ENCODE measurements around the gene ZSWIM6.

Gene ZSWIM6

DNA sequence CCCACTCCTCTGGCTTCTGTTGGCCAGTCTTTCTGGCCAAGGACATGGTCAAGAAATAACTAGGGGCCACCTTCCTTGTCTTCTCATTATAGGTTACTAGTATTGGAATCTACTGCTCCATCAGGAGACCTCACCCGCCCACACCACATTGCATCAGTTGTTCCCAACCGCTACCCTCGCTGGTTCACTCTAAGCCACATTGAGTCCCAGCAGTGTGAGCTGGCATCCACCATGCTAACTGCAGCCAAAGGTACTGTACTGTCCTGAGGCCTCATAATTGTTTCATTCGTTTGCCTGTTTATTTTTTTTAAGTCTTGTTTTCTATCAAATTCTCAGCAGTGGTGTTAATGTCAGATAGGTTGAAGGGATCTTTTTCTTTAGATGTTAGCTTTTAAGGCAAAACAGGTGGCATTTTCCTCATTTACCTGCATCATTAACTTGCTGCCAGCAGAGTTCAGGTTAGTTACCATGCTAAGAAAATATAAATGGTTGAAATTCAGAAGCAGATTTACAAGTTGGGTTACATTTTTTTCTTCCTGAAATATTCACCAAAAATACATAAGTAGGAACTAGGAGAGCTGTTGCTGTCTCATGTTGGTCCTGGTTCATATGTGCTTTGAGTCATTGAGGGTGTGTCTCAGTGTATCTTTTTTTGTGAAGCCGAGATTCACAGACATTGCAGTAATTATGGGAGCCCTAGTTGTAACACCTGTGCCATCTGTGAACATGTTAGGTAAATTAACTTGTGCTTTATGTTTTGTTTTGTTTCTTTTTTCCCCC, 206.9 kb downstream of the ZSWIM6 start:
- no peak overlapping the region for H3K4me3 ChIP-seq (ENCODE audit: low read depth, low read length)
- no peak for TF ChIP-seq CTCF (IDR thresholded peaks at IDR 0.05; ENCODE audit: low read depth, low read length)
- in situ Hi-C loops (cut with HindIII; ENCODE audit: low sequenced_read_pairs): no loop called here
- no peak for DNase-seq (ENCODE audit: low read depth, low spot score)

- no peak for DNase-seq (ENCODE audit: low read depth, low spot score)
- in situ Hi-C loops (cut with HindIII; ENCODE audit: low sequenced_read_pairs): no loop called here
- no peak for TF ChIP-seq CTCF (IDR thresholded peaks at IDR 0.05; ENCODE audit: low read depth, low read length)
- no peak overlapping the region for H3K4me3 ChIP-seq (ENCODE audit: low read depth, low read length)
Observed at GRCh38 chr5:61549530-61549929, 217.5 kb downstream of the ZSWIM6 start.

GRCh38 chr5:61551637-61552313, 219.7 kb downstream of the ZSWIM6 start:
- H3K4me3 ChIP-seq (ENCODE audit: low read depth, low read length): no peak overlapping the region
- DNase-seq (ENCODE audit: low read depth, low spot score): no peak
- in situ Hi-C loops (cut with HindIII; ENCODE audit: low sequenced_read_pairs): no loop called here
- no peak for TF ChIP-seq CTCF (IDR thresholded peaks at IDR 0.05; ENCODE audit: low read depth, low read length)

- in situ Hi-C loops (cut with HindIII; ENCODE audit: low sequenced_read_pairs): no loop called here
- DNase-seq (ENCODE audit: low read depth, low spot score): no peak
- no peak overlapping the region for H3K4me3 ChIP-seq (ENCODE audit: low read depth, low read length)
- no peak for TF ChIP-seq CTCF (IDR thresholded peaks at IDR 0.05; ENCODE audit: low read depth, low read length)
Observed at GRCh38 chr5:61559146-61559545, 227.1 kb downstream of the ZSWIM6 start.

DNA sequence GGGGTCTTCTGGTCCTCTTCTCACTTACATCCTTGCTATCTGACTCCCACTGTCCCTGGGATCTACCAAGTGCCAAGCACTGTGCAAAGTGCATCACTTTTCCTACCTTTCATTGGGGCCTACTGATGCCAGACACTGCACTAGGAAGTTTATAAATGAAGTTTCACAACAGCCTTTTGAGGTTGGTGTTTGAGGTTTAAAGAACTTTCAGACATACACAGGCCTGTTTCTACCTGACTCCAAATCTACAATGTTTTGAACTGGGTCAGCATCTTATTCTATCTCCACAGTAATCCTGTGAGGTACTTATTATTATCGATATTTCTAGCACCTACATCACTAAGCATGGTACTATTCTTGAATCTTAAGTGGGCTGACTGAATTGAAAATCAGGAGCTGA, 227.7 kb downstream of the ZSWIM6 start:
- no peak for DNase-seq (ENCODE audit: low read depth, low spot score)

GRCh38 chr5:61563401-61563800, 231.3 kb downstream of the ZSWIM6 start:
- no peak for DNase-seq (ENCODE audit: low read depth, low spot score)
- TF ChIP-seq CTCF (IDR thresholded peaks at IDR 0.05; ENCODE audit: low read depth, low read length): no peak
- H3K4me3 ChIP-seq (ENCODE audit: low read depth, low read length): no peak overlapping the region
- in situ Hi-C loops (cut with HindIII; ENCODE audit: low sequenced_read_pairs): no loop called here

More for the DNA sequence above, 227.7 kb downstream of the ZSWIM6 start:
- H3K4me3 ChIP-seq (ENCODE audit: low read depth, low read length): no peak overlapping the region
- in situ Hi-C loops (cut with HindIII; ENCODE audit: low sequenced_read_pairs): no loop called here
- no peak for TF ChIP-seq CTCF (IDR thresholded peaks at IDR 0.05; ENCODE audit: low read depth, low read length)
